ENCODE measurements around the gene MTA2. TPM values are rescaled to one million over a fixed set of nuclear protein-coding genes. Genes with fewer than 3 reads are reported as not detected.

MTA2 gene
- total RNA-seq, 2 donors from 2014 or later = 96.5 to 110 TPM

- 88% methylated on average over 12 of the region's 12 CpGs for WGBS
- no peak for DNase-seq (ENCODE audit: low spot score)
- peaks cover 3% of the 10 kb centered on the region for H3K4me1 ChIP-seq (replicated peaks)
- TF ChIP-seq POLR2AphosphoS5 (IDR thresholded peaks at IDR 0.05) (no peak), POLR2A (IDR thresholded peaks at IDR 0.05) (no peak), CTCF (IDR thresholded peaks at IDR 0.05) (no peak)
- no peaks in the 10 kb centered on the region for H3K9me3 ChIP-seq
- no peak overlapping the region for H3K4me3 ChIP-seq
- H3K36me3 ChIP-seq = no peaks in the 10 kb centered on the region
- intact Hi-C loops (cut with DNase I) = no loop called here
- H3K27me3 ChIP-seq (replicated peaks; ENCODE audit: insufficient read depth) = no peaks in the 10 kb centered on the region
- H3K27ac ChIP-seq = no peak overlapping the region
Observed at GRCh38 chr11:62608776-62609175, 7.1 kb upstream of the MTA2 start.

DNA sequence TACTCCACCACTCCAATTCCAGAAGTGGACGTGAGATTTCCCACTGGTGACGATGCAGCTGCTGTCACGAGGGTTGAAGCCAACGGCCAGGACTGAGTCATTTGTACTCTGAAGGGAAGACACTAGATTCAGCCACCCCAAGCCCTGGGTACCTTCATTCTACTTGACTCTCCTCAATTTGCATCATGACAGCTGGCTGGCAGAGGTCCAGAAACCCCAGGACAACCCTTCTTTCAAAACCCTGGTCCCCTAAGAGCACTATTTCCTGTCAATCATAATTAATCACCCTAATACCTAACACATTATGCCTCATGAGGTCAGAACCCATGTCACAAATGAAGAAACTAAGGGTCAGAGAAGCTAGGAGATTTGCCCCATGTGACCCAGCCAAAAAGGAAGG is 6.0 kb upstream of the MTA2 start:
- no peaks in the 10 kb centered on the region for H3K36me3 ChIP-seq
- DNase-seq (ENCODE audit: low spot score) = no peak
- no peak overlapping the region for H3K4me3 ChIP-seq
- H3K27me3 ChIP-seq (replicated peaks; ENCODE audit: insufficient read depth) = no peaks in the 10 kb centered on the region
- intact Hi-C loops (cut with DNase I) = no loop called here
- peaks cover 3% of the 10 kb centered on the region for H3K4me1 ChIP-seq (replicated peaks)
- 86% methylated on average over 4 of the region's 4 CpGs for WGBS
- H3K27ac ChIP-seq = no peak overlapping the region
- H3K9me3 ChIP-seq = no peaks in the 10 kb centered on the region
- TF ChIP-seq POLR2A (IDR thresholded peaks at IDR 0.05) = no peak
- TF ChIP-seq POLR2AphosphoS5 (IDR thresholded peaks at IDR 0.05) = no peak
- no peak for TF ChIP-seq CTCF (IDR thresholded peaks at IDR 0.05)

- no peak for DNase-seq (ENCODE audit: low spot score)
- 93% methylated on average over 15 of the region's 15 CpGs for WGBS
- Histone ChIP-seq H3K9me3 (no peaks in the 10 kb centered on the region), H3K27ac (no peak overlapping the region), H3K27me3 (replicated peaks; ENCODE audit: insufficient read depth) (no peaks in the 10 kb centered on the region), H3K36me3 (no peaks in the 10 kb centered on the region), H3K4me1 (replicated peaks) (peaks cover 2% of the 10 kb centered on the region), H3K4me3 (no peak overlapping the region)
- TF ChIP-seq POLR2AphosphoS5 (IDR thresholded peaks at IDR 0.05) (no peak), POLR2A (IDR thresholded peaks at IDR 0.05) (no peak), CTCF (IDR thresholded peaks at IDR 0.05) (no peak)
- intact Hi-C loops (cut with DNase I) = no loop called here
Observed at GRCh38 chr11:62605902-62606301, 4.2 kb upstream of the MTA2 start.

DNA sequence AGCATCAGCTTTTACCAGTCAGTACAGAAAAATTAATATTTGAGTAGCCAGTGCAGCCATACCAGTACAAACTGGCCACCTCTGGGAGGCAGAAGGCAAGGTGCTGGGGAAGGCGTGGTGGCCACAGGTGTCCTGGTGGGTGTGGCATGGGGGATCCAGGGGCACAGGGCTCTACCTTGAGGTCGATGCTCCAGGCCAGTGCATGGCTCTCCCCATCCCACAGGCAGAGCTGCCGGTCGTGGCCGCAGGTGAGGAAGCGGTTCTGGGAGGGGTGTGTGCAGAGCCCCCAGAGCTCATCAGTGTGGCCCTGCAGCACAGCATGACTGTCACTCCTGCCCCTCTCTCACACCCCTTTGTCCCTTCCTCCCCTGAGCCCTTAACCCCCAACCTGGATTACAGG is 3.8 kb upstream of the MTA2 start:
- WGBS = 87% methylated on average over 6 of the region's 6 CpGs
- Histone ChIP-seq H3K4me1 (replicated peaks) (no peaks in the 10 kb centered on the region), H3K9me3 (no peaks in the 10 kb centered on the region), H3K27ac (no peak overlapping the region), H3K4me3 (no peak overlapping the region), H3K27me3 (replicated peaks; ENCODE audit: insufficient read depth) (no peaks in the 10 kb centered on the region), H3K36me3 (no peaks in the 10 kb centered on the region)
- no peak for DNase-seq (ENCODE audit: low spot score)
- TF ChIP-seq POLR2AphosphoS5 (IDR thresholded peaks at IDR 0.05) (no peak), POLR2A (IDR thresholded peaks at IDR 0.05) (no peak)
- intact Hi-C loops (cut with DNase I) = no loop called here

DNA sequence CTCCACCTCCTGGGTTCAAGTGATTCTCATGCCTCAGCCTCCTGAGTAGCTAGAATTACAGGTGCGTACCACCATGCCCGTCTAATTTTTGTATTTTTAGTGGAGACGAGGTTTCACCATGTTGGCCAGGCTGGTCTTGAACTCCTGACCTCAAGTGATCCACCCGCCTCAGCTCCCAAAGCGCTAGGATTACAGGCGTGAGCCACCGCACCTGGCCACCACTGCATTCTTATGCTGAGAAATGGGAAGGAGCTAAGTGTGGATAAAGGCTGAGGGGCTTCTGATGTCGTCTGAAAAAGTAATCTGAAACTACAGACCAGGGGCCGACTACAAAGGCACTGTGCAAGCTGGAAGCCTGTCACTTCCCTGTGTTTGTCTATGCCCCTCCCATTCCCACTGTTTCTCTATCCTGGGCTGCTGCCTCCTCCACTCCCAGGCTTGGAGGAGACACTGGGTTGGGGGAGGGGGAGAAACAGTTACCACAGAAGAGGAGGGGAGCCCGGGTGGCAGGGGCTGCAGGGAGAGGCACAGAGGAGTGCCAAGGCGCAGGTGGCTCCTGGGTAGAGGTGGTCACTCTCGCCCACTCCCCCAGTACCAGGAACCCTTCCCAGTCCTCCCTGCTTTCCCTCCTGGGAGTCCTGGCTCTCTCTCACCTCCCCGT is 2.9 kb upstream of the MTA2 start:
- H3K27ac ChIP-seq = no peak overlapping the region
- no peaks in the 10 kb centered on the region for H3K36me3 ChIP-seq
- WGBS = 79% methylated on average over 13 of the region's 13 CpGs
- no peak for DNase-seq (ENCODE audit: low spot score)
- peaks cover 9% of the 10 kb centered on the region for H3K4me1 ChIP-seq (replicated peaks)
- TF ChIP-seq POLR2AphosphoS5 (IDR thresholded peaks at IDR 0.05) = no peak
- no peak for TF ChIP-seq POLR2A (IDR thresholded peaks at IDR 0.05)
- no peak for TF ChIP-seq CTCF (IDR thresholded peaks at IDR 0.05)
- H3K4me3 ChIP-seq = no peak overlapping the region
- intact Hi-C loops (cut with DNase I) = loop anchor here (5.0 kb wide), 1 partner anchor 103 kb away; the partner anchor contains the start of genes BSCL2 and GNG3
- H3K27me3 ChIP-seq (replicated peaks; ENCODE audit: insufficient read depth) = no peaks in the 10 kb centered on the region
- no peaks in the 10 kb centered on the region for H3K9me3 ChIP-seq
